GM18502 (cell line): ENCODE measurements around the gene CACNB2.
"Not testable (repeated sequence)": the region's sequence is repeated elsewhere in the genome, so short reads cannot be mapped to it uniquely, and the experiment has no call there.

Source experiments
- ATAC-seq: cut with Tn5 transposase; IDR thresholded peaks from one replicate; pipeline ENCODE4 v1.9.1; 2021; ENCODE audit warnings: mild to moderate bottlenecking; ENCODE audit not compliant: unreplicated experiment, poor library complexity

The CACNB2 gene

DNA sequence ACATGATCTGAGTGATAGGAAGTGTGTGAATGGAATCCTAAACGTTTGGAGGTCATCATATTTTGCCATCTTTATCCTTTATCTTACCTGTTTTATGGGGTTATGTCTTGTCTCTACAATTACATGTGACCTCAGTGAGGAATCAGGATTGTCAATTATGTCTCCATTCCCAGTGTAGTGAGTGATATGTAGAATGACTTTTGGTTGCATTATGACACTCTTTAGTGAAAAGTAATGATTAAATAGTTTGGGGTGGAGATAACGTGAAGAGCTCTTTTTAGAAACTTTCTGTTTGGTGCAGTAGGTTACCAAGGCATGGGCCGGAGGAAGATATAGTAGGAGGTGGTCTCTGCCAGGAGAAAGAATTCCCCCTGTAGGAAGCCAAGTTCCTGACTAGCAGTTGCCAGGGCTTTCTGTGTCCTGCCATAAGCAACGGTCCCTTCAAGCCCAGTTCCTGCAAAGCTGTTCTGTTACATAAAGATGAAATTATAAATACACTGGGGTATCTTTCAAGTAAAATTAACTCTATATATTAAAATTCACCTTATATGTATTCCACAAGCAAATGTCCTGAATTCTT, 282.9 kb downstream of the CACNB2 start:
- no peak for ATAC-seq

- ATAC-seq, result no peak
Observed at GRCh38 chr10:18424200-18424599, 284.0 kb downstream of the CACNB2 start.

DNA sequence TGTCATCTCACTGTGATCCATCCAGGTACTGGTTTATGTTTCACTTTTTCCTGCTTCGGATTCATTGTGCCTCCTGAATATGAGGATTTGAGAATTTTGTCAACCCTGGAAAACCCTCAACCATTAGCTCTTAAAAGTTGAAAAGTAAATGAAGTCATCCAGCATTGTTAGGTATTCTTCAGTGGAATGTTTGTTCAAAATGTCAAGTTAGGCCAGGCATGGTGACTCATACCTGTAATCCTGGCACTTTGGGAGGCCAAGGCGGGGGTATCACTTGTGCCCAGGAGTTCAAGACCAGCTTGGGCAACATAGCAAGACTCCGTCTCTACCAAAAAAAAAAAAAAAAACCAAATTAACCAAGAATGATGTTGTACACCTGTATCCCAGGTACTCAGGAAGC, 289.1 kb downstream of the CACNB2 start:
- ATAC-seq, result no peak

- ATAC-seq, result no peak
Observed at GRCh38 chr10:18436902-18437301, 296.7 kb downstream of the CACNB2 start.

- ATAC-seq, result no peak
Observed at GRCh38 chr10:18437486-18437885, 297.3 kb downstream of the CACNB2 start.

- ATAC-seq, result no peak
Observed at GRCh38 chr10:18438361-18439126, 298.3 kb downstream of the CACNB2 start.

DNA sequence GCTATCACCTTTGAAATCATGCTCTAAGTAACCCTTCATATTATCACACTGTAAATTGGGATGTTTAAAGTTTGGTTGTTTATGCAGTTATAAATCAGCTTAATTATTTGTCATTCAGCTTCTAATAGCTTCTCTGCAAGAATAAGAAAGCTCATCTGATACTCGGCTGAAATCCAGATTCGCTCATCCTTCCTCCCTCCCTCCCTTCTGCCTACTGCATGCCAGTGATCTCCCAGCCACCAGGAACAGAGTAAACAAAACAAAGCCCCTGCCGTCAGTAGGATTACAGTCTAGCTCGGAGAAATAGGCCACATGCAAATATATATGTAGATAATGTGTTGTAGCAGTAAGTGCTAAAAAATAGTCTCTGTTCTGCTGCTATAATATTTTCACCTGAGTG, 299.4 kb downstream of the CACNB2 start:
- ATAC-seq, result no peak

DNA sequence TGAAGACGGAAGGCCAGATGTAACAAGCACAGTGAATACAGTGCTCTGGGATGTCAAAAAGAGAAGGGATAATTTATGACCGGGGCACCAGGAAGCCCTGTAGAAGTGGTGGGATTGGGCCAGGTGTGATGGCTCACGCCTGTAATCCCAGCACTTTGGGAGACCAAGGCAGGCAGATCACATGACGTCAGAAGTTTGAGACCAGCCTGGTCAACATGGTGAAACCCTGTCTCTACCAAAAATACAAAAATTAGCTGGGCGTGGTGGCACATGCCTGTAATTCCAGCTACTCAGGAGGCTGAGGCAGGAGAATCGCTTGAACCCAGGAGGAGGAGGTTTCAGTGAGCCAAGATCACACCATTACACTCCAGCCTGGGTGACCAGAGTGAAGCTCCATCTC, 305.4 kb downstream of the CACNB2 start:
- not testable (repeated sequence) for ATAC-seq

GRCh38 chr10:18446205-18446604, 306.0 kb downstream of the CACNB2 start:
- ATAC-seq, result no peak

- ATAC-seq, result peak; percentile 38
Observed at GRCh38 chr10:18449611-18450026, 309.4 kb downstream of the CACNB2 start.

DNA sequence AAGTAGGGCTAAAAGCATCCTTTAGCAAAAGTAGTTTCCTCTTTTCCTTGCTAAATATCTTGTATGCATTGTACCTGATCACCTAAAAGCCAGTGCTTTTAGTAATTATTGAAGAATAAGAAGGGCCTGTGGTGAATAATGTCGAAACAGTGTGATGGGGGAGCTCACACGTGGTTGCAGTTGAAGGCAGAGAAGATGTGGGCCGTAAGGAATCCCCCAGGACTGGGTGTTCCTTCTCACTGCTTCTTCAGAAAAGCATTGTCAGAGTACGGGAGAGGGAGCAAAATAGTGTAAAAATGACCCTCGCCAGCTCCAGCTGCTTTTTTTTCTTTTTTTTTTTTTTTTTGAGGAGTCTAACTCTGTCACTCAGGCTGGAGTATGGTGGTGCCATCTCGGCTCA, 310.1 kb downstream of the CACNB2 start:
- peak; percentile 43 for ATAC-seq

DNA sequence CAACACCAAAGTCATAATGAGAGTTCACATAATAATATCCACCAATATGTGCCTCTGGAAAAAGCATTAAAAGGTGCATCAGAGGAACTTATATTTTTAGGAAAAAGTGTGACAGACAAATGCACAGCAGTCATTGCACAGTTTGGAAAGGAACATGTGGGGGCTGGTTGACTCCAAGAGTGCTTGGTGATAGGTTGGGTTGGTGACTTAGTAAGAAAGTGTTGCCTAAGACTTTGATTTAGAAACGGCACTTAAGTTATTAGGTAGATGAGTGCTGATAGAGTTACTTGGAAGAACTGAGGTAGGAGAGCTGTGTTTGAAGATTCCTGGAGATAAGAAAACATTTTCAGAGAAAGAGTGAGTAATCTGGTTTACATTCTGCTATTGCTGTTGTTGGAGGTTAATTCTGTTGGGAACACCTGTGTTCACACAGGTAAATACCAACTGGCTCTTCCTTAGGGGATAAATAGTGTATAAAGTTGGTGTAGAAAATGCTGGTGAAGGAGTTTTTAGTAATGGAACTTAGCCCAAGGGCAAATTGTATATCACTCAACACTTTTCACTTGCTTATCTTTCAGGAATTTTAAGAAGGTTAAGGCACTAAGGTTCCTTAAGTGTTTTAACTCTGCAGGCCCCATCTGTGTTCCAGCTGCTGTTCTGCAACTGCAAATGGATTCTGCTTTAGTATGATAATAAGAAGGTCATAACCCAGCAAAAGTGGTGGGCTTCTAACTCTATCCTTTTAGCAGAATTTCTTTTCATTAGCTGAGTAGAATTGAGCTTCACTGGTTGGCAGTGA, 315.1 kb downstream of the CACNB2 start:
- ATAC-seq, result no peak

DNA sequence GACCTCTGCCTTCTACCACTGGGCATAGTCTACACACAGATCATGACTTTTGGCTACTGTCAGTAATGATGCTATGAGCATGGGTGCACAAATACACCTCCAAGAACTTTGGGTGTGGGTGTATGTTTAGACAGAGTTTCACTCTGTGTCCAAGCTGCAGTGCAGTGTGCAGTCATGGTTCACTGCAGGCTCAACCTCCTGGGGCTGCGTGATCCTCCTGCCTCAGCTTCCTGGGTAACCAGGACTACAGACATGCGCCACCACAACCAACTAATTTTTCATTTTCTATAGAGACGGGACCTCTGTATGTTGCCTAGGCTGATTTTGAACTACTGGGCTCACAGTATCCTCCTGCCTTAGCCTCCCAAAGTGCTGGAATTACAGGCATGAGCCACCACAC, 316.8 kb downstream of the CACNB2 start:
- ATAC-seq, result peak; percentile 99

- no peak for ATAC-seq
Observed at GRCh38 chr10:18460032-18460431, 319.8 kb downstream of the CACNB2 start.

DNA sequence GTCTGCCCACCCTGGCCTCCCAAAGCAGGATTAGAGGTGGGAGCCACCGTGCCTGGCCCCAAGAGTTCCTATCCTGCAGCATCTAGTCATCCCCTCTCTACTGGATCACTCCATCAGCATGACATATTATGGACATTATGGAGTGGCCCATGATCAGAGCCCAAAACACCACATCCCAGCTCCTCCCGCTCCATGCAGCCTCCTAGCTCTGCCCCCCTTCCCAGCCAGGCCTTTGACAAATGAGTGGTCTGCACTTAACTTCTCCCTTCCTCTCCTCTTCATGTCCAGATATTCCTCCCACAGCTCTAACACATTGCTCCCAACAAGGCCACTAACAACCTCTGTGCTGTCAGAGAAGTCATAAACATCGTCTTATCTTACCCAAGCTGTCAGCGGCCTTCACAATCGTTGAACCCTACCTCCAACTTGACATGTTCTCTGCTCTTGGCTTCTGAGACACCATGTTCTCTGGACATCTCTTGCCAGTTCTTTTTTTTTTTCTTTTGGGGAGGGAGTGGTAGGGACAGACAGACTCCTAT, 323.5 kb downstream of the CACNB2 start:
- ATAC-seq, result no peak

DNA sequence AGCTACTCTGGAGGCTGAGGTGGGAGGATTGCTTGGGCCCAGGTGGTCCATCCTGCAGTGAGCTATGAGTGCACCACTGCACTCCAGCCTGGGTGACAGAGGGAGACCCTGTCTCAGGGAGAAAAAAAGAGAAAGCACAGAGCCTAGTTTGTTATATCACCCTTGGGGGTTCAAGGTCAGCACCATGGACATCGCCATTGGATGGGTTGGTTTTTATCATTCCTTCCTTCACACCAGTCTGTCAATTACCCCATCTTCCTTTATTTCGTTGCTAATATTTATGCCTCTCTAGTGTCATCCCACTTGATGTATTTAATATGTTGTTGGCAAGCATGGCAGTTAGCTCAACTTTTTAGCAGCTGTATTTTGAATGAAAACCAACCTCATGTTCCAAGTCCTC, 328.9 kb downstream of the CACNB2 start:
- ATAC-seq, result no peak

DNA sequence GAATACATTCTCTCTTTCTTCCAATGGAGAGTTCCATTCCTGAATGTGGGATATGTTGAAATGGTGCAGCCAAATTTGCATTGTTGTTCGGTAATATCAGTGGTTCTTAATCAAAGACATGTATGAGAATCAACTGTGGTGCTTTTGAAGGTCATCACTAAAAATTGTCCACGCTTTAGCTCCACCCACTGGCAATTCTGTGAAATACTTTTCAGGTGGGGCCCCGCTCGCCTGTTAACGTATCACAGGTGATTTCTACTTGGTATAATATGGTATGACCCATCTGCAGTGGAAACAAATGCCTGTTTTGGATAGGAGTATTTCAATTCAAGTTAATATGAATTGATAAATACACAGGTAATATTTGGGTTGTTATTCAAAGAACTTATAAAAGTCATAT, 332.8 kb downstream of the CACNB2 start:
- no peak for ATAC-seq

- no peak for ATAC-seq
Observed at GRCh38 chr10:18473424-18474117, 333.3 kb downstream of the CACNB2 start.

- no peak for ATAC-seq
Observed at GRCh38 chr10:18474118-18474455, 333.9 kb downstream of the CACNB2 start.

DNA sequence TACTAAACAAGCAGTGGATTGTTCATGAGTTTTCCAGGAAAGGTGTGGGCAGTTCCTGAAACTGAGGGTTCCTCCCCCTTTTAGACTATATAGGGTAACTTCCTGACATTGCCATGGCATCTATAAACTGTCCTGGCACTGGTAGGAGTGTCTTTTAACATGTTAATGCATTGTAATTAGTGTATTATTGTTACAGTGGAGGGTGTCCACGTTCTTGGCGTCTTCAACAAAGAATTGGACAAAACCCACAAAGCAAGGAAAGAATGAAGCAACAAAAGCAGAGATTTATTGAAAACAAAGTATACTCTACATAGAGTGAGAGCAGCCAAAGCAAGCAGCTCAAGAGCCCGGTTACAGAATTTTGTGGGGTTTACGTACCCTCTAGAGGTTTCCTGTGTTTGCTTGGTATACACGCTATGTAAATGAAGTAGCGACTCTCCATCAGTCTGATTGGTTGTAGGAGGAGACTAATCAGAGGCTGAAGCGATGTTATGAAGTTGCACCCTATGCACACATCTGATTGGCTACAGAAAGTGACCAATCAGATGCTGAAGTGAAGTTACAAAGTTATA, 335.9 kb downstream of the CACNB2 start:
- ATAC-seq, result no peak
